IPS-11a (cell line): Measurements from ENCODE around the gene WDR26.

Experiments used
- H3K4me3 ChIP-seq: one replicate; pipeline ENCODE4 v1.5.1; 2013; ENCODE audit warnings: low read depth, low read length, control low read depth

The WDR26 gene

GRCh38 chr1:224393294-224393693, 41.3 kb downstream of the WDR26 start:
- no peak overlapping the region for H3K4me3 ChIP-seq

- no peak overlapping the region for H3K4me3 ChIP-seq
These were observed 42.0 kb downstream of the WDR26 start for GRCh38 chr1:224392411-224393249.

DNA sequence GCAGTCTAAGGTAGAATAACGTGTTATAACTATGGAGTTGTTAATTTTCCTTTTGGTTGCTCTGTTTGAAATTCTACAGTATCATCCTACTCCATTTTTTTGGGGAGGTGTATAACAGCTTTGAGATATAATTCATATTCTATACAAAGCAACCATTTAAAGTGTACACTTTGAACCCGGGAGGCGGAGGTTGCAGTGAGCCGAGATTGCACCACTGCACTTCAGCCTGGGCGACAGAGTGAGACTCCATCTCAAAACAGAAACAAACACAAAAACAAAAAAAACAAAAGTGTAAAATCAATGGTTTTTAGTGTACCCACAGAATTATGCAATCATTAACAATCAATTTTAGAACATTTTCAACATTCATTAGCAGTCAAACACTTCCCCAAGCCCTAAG, 44.1 kb downstream of the WDR26 start:
- no peak overlapping the region for H3K4me3 ChIP-seq

- no peak overlapping the region for H3K4me3 ChIP-seq
These were observed 46.7 kb downstream of the WDR26 start for GRCh38 chr1:224387943-224388342.

DNA sequence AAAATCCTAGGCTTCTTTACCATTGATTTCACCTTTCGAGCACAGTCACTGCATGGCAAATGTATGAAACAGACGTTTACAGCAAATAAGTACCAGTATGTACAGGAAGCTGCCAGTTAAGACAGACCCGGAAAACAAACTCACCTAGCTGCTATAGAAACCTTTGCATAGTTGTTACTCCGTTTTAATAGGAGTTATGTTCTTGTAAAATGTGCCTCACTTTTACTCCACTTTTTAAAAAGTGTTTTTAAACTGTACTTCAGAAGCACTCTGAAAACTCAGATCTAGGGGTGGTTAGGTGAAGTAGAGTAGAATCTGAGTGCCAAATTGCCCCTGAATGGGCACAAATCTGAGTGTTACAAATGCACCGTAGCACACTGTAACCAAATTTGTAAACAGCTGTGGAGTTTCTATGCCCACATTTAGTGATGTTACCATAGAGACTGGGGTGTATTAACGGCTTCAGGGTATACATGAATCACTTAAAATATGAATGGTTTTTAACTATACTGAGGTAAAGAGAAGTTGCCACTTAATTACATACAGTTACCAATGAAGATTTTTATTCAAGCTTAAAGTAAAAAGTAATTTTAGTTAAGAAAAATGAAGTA, 47.2 kb downstream of the WDR26 start:
- no peak overlapping the region for H3K4me3 ChIP-seq

GRCh38 chr1:224383218-224383617, 51.4 kb downstream of the WDR26 start:
- no peak overlapping the region for H3K4me3 ChIP-seq

DNA sequence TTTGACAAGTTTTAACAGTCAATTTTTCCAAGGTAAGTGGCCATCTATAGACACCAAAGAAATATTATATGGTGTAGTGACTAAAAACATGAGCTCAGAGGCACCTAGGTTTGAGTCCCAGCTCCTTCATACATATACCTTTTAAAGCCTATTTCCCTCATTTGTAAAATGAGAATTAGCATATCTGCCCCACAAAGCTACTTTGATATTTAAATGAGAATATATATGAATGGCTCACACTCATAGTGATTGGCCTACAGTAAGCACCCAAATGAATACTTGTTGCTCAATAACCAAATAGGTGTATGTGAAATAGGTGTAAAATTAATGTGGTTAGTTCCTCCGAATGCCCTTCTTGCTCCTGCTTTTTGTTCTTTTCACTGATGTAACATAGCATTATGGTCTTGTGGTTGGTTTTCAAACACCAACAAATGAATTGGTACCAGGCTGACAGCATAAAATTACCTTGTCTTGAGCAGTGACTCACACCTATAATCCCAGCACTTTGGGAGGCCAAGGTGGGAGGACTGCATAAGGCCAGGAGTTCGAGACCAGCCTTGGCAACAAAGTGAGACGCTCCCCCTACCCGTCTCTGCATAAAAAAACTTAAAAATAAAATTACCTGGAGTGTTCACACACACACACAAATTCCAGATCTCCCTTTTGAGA, 52.6 kb downstream of the WDR26 start:
- no peak overlapping the region for H3K4me3 ChIP-seq

DNA sequence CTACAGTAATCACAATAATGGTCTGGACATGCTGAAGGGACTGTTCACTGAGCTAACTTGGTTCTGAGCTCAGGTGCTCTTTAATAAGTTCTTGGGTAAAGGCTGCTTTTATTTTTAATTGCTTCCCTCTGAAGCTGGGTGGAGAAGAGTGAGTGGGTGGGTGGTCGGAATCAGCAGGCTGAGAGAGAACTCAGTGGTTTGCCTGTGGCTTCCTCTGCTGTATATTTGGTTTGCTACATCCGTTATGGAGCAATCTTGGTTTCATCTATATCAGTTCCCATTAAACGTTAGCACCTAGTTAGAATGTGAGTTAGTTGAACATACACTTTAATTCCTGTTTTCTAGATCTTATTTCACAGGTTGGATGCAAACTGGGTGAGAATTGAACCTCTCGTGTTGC, 54.6 kb downstream of the WDR26 start:
- no peak overlapping the region for H3K4me3 ChIP-seq

- no peak overlapping the region for H3K4me3 ChIP-seq
These were observed 55.6 kb downstream of the WDR26 start for GRCh38 chr1:224378855-224379631.

DNA sequence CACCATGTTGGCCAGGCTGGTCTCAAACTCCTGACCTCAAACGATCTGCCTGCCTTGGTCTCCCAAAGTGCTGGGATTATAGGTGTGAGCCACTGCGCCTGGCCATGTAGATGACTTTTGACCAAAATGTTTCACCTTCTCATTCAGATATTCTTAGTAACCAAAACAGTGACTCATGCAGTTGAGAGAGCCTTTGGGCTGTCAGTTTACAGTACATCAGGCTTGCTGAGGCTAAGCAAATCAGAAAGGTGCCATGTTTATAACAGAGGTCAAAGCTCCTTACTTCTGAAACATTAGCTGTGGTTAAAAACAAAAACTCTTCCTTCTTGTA, 57.0 kb downstream of the WDR26 start:
- no peak overlapping the region for H3K4me3 ChIP-seq

GRCh38 chr1:224375059-224375458, 59.5 kb downstream of the WDR26 start:
- no peak overlapping the region for H3K4me3 ChIP-seq

- H3K4me3 ChIP-seq, result no peak overlapping the region
These were observed 61.5 kb downstream of the WDR26 start for GRCh38 chr1:224373008-224373590.

DNA sequence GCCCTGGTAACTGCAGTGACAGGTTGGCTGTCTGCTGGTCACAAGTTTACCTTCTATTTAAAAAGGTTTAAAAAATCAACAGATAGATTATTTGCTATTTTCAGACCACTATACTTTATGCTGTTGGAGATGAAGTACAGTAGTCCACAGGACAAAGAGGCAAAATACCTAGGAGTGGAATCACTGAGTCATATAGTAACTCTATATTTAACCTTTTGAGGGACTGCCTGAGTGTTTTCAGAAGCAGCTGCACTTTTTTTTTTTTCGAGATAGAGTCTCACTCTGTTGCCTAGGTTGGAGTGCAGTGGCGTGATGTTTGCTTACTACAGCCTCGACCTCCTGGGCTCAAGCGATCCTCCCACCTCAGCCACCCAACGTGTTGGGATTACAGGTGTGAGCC, 66.2 kb downstream of the WDR26 start:
- no peak overlapping the region for H3K4me3 ChIP-seq

DNA sequence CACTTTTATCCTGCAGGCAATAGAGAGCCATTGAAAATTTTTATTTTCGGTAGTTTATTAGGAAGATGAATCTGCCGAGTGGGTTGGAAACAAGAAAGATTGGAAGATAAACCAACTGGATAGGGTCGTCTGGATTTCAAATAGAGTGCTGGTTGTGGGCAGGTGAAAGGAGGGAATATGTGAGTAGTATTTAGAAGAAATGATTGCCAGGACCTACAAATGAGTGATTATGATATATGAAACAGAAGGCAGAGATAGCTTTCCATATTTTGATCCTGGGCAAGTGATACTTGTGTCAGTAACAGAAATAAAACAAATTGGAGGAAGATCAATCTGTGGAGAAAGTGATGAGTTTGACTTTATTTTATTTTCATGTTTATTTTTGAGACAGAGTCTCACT, 75.4 kb downstream of the WDR26 start:
- no peak overlapping the region for H3K4me3 ChIP-seq

DNA sequence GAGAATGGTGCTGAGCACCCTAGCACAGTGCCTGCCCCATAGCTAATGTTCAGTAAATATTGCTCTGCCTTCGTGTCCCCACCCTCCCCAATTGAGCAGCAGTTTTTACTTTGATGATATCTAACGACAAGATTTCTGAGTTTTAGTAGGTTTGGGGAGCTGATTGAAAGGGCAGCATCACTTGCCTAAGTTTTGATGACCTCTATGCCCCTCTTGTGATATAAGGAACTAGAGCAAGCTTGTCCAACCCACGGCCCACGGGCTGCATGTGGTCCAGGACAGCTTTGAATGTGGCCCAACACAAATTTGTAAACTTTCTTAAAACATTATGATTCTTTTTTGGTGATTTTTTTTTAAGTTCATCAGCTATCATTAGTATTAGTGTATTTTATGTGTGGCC, 76.4 kb downstream of the WDR26 start:
- peak overlapping the region; percentile 91 for H3K4me3 ChIP-seq

DNA sequence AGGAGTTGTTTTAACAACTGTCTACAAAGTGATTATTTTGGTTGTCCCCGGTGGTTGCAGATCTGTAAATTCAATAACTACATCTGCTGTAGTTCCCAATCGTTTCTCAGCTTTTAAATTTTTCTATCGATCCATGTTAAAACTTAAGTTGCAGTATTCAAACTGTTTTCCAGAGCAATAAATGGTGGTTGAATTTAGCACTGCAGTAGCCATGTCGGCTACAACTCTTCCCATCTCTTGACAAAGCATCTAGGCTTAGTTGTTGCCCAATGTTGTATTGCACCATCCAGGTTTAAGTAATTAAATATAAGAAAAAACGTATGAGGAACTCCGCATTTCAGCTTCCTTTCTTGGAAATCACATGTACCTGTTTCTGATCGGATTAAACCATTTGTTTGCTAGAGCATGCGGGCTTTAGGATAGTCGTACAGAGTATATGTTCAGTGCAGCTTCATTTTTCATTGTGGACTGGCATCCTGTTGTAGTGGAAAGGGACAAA, 76.9 kb downstream of the WDR26 start:
- H3K4me3 ChIP-seq, result peak overlapping the region; percentile 91

- peak within 1 kb of the TSS; percentile 91 for H3K4me3 ChIP-seq
These were observed 77.6 kb downstream of the WDR26 start, which contains the start of gene CNIH4 for GRCh38 chr1:224356685-224357625. TSS of gene CNIH4 (plus strand) at chr1:224356879. CDS start at chr1:224356925, 46 bp downstream.

GRCh38 chr1:224353975-224354925, 80.3 kb downstream of the WDR26 start:
- H3K4me3 ChIP-seq, result no peak overlapping the region
